ENCODE results near the gene LBH. TPM values are rescaled to one million over a fixed set of nuclear protein-coding genes. Genes with fewer than 3 reads are reported as not detected.

LBH gene
- total and polyA plus RNA-seq, 2 experiments from 2014 or later: 54.1 to 75.9 TPM

GRCh38 chr2:30219886-30220875 is 11.2 kb upstream of the LBH start:
- Histone ChIP-seq H3K4me3 (no peak overlapping the region), H3K4me1 (ENCODE audit: insufficient read depth) (peaks cover 12% of the 10 kb centered on the region), H3K4me2 (no peak overlapping the region), H3K79me2 (no peaks in the 10 kb centered on the region), H3K27me3 (no peaks in the 10 kb centered on the region), H3K27ac (no peak overlapping the region), H2AFZ (no peak overlapping the region), H3K9me2 (replicated peaks; ENCODE audit: insufficient read depth) (no peaks in the 10 kb centered on the region), H4K20me1 (ENCODE audit: insufficient read depth, poor library complexity, severe bottlenecking) (no peaks in the 10 kb centered on the region), H3K36me3 (replicated peaks; ENCODE audit: insufficient read depth, low read depth) (no peaks in the 10 kb centered on the region), H3K9me3 (ENCODE audit: low read depth) (no peaks in the 10 kb centered on the region)
- TF ChIP-seq EZH2 (IDR thresholded peaks at IDR 0.05; ENCODE audit: borderline replicate concordance) (no peak), EZH2phosphoT487 (IDR thresholded peaks at IDR 0.05; ENCODE audit: low read depth, severe bottlenecking, unreplicated experiment) (no peak), CTCF (IDR thresholded peaks at IDR 0.05; ENCODE audit: poor library complexity) (no peak)
- DNase-seq (ENCODE audit: low spot score): no peak
- 99% methylated on average over 13 of the region's 13 CpGs for WGBS (ENCODE audit: low lambda C conversion rate, missing lambda C conversion rate)

GRCh38 chr2:30221531-30221930 is 9.8 kb upstream of the LBH start:
- Histone ChIP-seq H3K9me2 (replicated peaks; ENCODE audit: insufficient read depth) (no peaks in the 10 kb centered on the region), H3K4me1 (ENCODE audit: insufficient read depth) (peaks cover 16% of the 10 kb centered on the region), H3K4me2 (no peak overlapping the region), H3K27me3 (no peaks in the 10 kb centered on the region), H2AFZ (no peak overlapping the region), H4K20me1 (ENCODE audit: insufficient read depth, poor library complexity, severe bottlenecking) (no peaks in the 10 kb centered on the region), H3K9me3 (ENCODE audit: low read depth) (no peaks in the 10 kb centered on the region), H3K27ac (no peak overlapping the region), H3K36me3 (replicated peaks; ENCODE audit: insufficient read depth, low read depth) (no peaks in the 10 kb centered on the region), H3K4me3 (no peak overlapping the region), H3K79me2 (no peaks in the 10 kb centered on the region)
- WGBS (ENCODE audit: low lambda C conversion rate, missing lambda C conversion rate): 93% methylated on average over 6 of the region's 6 CpGs
- no peak for TF ChIP-seq CTCF (IDR thresholded peaks at IDR 0.05; ENCODE audit: poor library complexity)
- TF ChIP-seq EZH2phosphoT487 (IDR thresholded peaks at IDR 0.05; ENCODE audit: low read depth, severe bottlenecking, unreplicated experiment): no peak
- no peak for TF ChIP-seq EZH2 (IDR thresholded peaks at IDR 0.05; ENCODE audit: borderline replicate concordance)
- no peak for DNase-seq (ENCODE audit: low spot score)

- 98% methylated on average over 2 of the region's 2 CpGs for WGBS (ENCODE audit: low lambda C conversion rate, missing lambda C conversion rate)
Observed at GRCh38 chr2:30222031-30222430, 9.3 kb upstream of the LBH start.

More at GRCh38 chr2:30222031-30222430, 9.3 kb upstream of the LBH start:
- H3K9me3 ChIP-seq (ENCODE audit: low read depth): no peaks in the 10 kb centered on the region
- no peaks in the 10 kb centered on the region for H3K27me3 ChIP-seq
- TF ChIP-seq EZH2phosphoT487 (IDR thresholded peaks at IDR 0.05; ENCODE audit: low read depth, severe bottlenecking, unreplicated experiment) (no peak), CTCF (IDR thresholded peaks at IDR 0.05; ENCODE audit: poor library complexity) (no peak), EZH2 (IDR thresholded peaks at IDR 0.05; ENCODE audit: borderline replicate concordance) (no peak)
- H4K20me1 ChIP-seq (ENCODE audit: insufficient read depth, poor library complexity, severe bottlenecking): no peaks in the 10 kb centered on the region
- no peaks in the 10 kb centered on the region for H3K79me2 ChIP-seq
- H3K4me3 ChIP-seq: no peak overlapping the region
- no peaks in the 10 kb centered on the region for H3K9me2 ChIP-seq (replicated peaks; ENCODE audit: insufficient read depth)
- H2AFZ ChIP-seq: no peak overlapping the region
- H3K27ac ChIP-seq: no peak overlapping the region
- H3K4me2 ChIP-seq: no peak overlapping the region
- no peaks in the 10 kb centered on the region for H3K36me3 ChIP-seq (replicated peaks; ENCODE audit: insufficient read depth, low read depth)
- DNase-seq (ENCODE audit: low spot score): no peak
- H3K4me1 ChIP-seq (ENCODE audit: insufficient read depth): peaks cover 12% of the 10 kb centered on the region
